ENCODE results near the gene MAP6. TPM values are rescaled to one million over a fixed set of nuclear protein-coding genes. Genes with fewer than 3 reads are reported as not detected.

MAP6 gene
- total and polyA plus RNA-seq, 2 experiments from 2014 or later = 0.31 to 1.2 TPM

DNA sequence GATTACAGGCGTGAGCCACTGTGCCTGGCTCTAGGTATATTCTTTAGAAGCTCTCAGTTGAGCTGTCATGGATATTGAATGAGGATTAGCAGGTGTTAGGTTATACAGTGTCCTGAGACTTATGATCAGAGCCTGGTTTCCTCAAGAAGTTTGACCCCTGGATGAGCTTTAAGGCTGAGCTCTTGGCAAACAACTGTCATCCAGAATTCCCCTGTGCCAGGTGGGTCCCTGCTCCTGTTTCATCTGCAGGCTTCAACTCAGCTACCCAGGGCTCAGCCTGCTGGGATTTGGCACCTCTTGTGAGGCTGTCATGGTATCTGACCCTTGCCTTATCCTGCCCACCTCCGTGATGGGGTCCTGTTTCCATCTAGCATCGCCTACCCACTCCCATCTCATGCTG, 82.4 kb downstream of the MAP6 start:
- no peak overlapping the region for H3K4me3 Mint-ChIP-seq
- Histone ChIP-seq H3K36me3 (ENCODE audit: insufficient read depth) (no peaks in the 10 kb centered on the region), H4K20me1 (replicated peaks; ENCODE audit: insufficient read depth) (no peaks in the 10 kb centered on the region), H3F3A (replicated peaks; ENCODE audit: low read depth) (peaks cover 7% of the 10 kb centered on the region; the same call in 1 of the 2 replicates), H3K4me2 (no peak overlapping the region), H3K27ac (ENCODE audit: low read depth) (no peak overlapping the region), H3K4me3 (no peak overlapping the region), H3K4me1 (ENCODE audit: insufficient read depth) (peaks cover 16% of the 10 kb centered on the region), H3K9me2 (ENCODE audit: insufficient read depth) (peaks cover 7% of the 10 kb centered on the region; the same call in 1 of the 2 replicates), H3K79me2 (replicated peaks; ENCODE audit: insufficient read depth) (no peaks in the 10 kb centered on the region), H3K27me3 (ENCODE audit: insufficient read depth) (no peaks in the 10 kb centered on the region), H2AFZ (no peak overlapping the region)
- TF ChIP-seq STAT1 (IDR thresholded peaks at IDR 0.05; ENCODE audit: unreplicated experiment) = no peak
- no peak for TF ChIP-seq CREB1 (CRISPR knock-in tag; IDR thresholded peaks at IDR 0.05; ENCODE audit: low read depth)
- TF ChIP-seq, protein P1, sequence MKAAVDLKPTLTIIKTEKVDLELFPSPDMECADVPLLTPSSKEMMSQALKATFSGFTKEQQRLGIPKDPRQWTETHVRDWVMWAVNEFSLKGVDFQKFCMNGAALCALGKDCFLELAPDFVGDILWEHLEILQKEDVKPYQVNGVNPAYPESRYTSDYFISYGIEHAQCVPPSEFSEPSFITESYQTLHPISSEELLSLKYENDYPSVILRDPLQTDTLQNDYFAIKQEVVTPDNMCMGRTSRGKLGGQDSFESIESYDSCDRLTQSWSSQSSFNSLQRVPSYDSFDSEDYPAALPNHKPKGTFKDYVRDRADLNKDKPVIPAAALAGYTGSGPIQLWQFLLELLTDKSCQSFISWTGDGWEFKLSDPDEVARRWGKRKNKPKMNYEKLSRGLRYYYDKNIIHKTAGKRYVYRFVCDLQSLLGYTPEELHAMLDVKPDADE (IDR thresholded peaks at IDR 0.05) = no peak
- H3K27ac Mint-ChIP-seq = no peak overlapping the region
- DNase-seq (ENCODE audit: low spot score) (no peak), ATAC-seq (no peak)
- no peaks in the 10 kb centered on the region for H3K9me3 Mint-ChIP-seq
- H3K27me3 Mint-ChIP-seq (ENCODE audit: insufficient read depth, low read depth, poor library complexity) = peaks cover 28% of the 10 kb centered on the region
- H3K4me1 Mint-ChIP-seq = peaks cover 21% of the 10 kb centered on the region
- no peaks in the 10 kb centered on the region; the same call in 2 of the 3 replicates for H3K36me3 Mint-ChIP-seq (ENCODE audit: low read depth)

DNA sequence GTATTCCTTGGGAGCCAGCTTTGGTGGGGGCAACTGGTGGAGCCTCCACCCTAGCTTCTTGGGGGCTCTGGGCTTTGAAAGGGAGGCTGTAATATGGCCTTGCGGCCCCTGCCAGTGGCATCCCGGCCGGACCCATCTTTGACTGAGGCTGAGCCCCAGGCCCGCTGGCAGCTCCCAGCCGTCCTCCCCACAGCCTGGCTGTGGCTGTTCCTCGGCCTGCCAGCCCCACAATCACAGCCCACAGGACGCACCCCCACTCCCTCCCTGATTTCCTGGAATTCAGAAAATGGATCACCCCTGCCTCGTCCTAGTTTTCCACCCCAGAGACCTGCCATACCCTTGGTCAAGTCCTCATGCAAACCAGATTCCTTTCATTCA, 83.6 kb downstream of the MAP6 start:
- ATAC-seq = no peak
- no peaks in the 10 kb centered on the region; the same call in 2 of the 3 replicates for H3K9me3 Mint-ChIP-seq
- TF ChIP-seq ZNF114 (CRISPR knock-in tag; IDR thresholded peaks at IDR 0.05) (no peak), EZH2phosphoT487 (IDR thresholded peaks at IDR 0.05; ENCODE audit: unreplicated experiment) (no peak), NANOG (IDR thresholded peaks at IDR 0.05; ENCODE audit: borderline replicate concordance) (no peak), JUNB (IDR thresholded peaks at IDR 0.05; ENCODE audit: unreplicated experiment) (no peak), STAT1 (IDR thresholded peaks at IDR 0.05; ENCODE audit: unreplicated experiment) (no peak), CREB1 (CRISPR knock-in tag; IDR thresholded peaks at IDR 0.05; ENCODE audit: low read depth) (no peak), POLR2AphosphoS5 (IDR thresholded peaks at IDR 0.05; ENCODE audit: low read depth) (no peak)
- TF ChIP-seq, protein P2, sequence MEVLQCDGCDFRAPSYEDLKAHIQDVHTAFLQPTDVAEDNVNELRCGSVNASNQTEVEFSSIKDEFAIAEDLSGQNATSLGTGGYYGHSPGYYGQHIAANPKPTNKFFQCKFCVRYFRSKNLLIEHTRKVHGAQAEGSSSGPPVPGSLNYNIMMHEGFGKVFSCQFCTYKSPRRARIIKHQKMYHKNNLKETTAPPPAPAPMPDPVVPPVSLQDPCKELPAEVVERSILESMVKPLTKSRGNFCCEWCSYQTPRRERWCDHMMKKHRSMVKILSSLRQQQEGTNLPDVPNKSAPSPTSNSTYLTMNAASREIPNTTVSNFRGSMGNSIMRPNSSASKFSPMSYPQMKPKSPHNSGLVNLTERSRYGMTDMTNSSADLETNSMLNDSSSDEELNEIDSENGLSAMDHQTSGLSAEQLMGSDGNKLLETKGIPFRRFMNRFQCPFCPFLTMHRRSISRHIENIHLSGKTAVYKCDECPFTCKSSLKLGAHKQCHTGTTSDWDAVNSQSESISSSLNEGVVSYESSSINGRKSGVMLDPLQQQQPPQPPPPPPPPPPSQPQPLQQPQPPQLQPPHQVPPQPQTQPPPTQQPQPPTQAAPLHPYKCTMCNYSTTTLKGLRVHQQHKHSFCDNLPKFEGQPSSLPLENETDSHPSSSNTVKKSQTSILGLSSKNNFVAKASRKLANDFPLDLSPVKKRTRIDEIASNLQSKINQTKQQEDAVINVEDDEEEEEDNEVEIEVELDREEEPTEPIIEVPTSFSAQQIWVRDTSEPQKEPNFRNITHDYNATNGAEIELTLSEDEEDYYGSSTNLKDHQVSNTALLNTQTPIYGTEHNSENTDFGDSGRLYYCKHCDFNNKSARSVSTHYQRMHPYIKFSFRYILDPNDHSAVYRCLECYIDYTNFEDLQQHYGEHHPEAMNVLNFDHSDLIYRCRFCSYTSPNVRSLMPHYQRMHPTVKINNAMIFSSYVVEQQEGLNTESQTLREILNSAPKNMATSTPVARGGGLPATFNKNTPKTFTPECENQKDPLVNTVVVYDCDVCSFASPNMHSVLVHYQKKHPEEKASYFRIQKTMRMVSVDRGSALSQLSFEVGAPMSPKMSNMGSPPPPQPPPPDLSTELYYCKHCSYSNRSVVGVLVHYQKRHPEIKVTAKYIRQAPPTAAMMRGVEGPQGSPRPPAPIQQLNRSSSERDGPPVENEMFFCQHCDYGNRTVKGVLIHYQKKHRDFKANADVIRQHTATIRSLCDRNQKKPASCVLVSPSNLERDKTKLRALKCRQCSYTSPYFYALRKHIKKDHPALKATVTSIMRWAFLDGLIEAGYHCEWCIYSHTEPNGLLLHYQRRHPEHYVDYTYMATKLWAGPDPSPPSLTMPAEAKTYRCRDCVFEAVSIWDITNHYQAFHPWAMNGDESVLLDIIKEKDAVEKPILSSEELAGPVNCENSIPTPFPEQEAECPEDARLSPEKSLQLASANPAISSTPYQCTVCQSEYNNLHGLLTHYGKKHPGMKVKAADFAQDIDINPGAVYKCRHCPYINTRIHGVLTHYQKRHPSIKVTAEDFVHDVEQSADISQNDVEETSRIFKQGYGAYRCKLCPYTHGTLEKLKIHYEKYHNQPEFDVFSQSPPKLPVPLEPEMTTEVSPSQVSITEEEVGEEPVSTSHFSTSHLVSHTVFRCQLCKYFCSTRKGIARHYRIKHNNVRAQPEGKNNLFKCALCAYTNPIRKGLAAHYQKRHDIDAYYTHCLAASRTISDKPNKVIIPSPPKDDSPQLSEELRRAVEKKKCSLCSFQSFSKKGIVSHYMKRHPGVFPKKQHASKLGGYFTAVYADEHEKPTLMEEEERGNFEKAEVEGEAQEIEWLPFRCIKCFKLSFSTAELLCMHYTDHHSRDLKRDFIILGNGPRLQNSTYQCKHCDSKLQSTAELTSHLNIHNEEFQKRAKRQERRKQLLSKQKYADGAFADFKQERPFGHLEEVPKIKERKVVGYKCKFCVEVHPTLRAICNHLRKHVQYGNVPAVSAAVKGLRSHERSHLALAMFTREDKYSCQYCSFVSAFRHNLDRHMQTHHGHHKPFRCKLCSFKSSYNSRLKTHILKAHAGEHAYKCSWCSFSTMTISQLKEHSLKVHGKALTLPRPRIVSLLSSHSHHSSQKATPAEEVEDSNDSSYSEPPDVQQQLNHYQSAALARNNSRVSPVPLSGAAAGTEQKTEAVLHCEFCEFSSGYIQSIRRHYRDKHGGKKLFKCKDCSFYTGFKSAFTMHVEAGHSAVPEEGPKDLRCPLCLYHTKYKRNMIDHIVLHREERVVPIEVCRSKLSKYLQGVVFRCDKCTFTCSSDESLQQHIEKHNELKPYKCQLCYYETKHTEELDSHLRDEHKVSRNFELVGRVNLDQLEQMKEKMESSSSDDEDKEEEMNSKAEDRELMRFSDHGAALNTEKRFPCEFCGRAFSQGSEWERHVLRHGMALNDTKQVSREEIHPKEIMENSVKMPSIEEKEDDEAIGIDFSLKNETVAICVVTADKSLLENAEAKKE (CRISPR knock-in tag; IDR thresholded peaks at IDR 0.05) = no peak
- TF ChIP-seq, protein P1 (IDR thresholded peaks at IDR 0.05) = no peak
- TF ChIP-seq, protein P3, sequence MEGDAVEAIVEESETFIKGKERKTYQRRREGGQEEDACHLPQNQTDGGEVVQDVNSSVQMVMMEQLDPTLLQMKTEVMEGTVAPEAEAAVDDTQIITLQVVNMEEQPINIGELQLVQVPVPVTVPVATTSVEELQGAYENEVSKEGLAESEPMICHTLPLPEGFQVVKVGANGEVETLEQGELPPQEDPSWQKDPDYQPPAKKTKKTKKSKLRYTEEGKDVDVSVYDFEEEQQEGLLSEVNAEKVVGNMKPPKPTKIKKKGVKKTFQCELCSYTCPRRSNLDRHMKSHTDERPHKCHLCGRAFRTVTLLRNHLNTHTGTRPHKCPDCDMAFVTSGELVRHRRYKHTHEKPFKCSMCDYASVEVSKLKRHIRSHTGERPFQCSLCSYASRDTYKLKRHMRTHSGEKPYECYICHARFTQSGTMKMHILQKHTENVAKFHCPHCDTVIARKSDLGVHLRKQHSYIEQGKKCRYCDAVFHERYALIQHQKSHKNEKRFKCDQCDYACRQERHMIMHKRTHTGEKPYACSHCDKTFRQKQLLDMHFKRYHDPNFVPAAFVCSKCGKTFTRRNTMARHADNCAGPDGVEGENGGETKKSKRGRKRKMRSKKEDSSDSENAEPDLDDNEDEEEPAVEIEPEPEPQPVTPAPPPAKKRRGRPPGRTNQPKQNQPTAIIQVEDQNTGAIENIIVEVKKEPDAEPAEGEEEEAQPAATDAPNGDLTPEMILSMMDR (conservative IDR thresholded peaks at IDR 0.05; ENCODE audit: low read depth in 2 of 2) = no peak

More for the DNA sequence above, 83.6 kb downstream of the MAP6 start:
- DNase-seq (ENCODE audit: low spot score) = no peak
- Histone ChIP-seq H3K4me2 (no peak overlapping the region), H3K79me2 (replicated peaks; ENCODE audit: insufficient read depth) (no peaks in the 10 kb centered on the region), H3F3A (replicated peaks; ENCODE audit: low read depth) (peaks cover 7% of the 10 kb centered on the region; the same call in 1 of the 2 replicates), H2AFZ (no peak overlapping the region), H3K27me3 (ENCODE audit: insufficient read depth) (no peaks in the 10 kb centered on the region), H3K4me1 (ENCODE audit: insufficient read depth) (peaks cover 16% of the 10 kb centered on the region), H3K36me3 (ENCODE audit: insufficient read depth) (no peaks in the 10 kb centered on the region), H4K20me1 (replicated peaks; ENCODE audit: insufficient read depth) (no peaks in the 10 kb centered on the region), H3K27ac (ENCODE audit: low read depth) (no peak overlapping the region), H3K9me2 (ENCODE audit: insufficient read depth) (peaks cover 7% of the 10 kb centered on the region; the same call in 1 of the 2 replicates), H3K4me3 (no peak overlapping the region)
- H3K4me3 Mint-ChIP-seq = no peak overlapping the region
- peaks cover 28% of the 10 kb centered on the region for H3K27me3 Mint-ChIP-seq (ENCODE audit: insufficient read depth, low read depth, poor library complexity)
- no peaks in the 10 kb centered on the region; the same call in 2 of the 3 replicates for H3K36me3 Mint-ChIP-seq (ENCODE audit: low read depth)
- no peak overlapping the region for H3K27ac Mint-ChIP-seq
- H3K4me1 Mint-ChIP-seq = peaks cover 21% of the 10 kb centered on the region
